ENCODE data around the gene ABCD1.

Gene ABCD1

DNA sequence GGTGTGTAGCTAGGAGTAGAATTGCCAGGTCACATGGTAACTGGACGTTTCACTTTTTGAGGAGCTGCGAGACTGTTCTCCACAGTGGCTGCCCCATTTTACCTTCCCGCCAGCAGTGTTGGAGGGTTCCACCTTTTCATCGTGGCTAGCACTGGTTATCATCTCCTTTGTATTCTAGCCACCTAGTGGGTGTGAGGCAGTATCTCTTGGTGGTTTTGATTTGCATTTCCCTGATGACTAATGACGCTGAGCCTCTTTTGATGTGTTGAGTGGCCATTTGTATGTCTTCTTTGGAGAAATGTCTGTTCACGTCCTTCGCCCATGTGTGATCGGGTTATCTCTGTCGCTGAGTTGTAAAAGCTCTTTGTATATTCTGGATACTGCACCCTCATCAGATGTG lies 10.6 kb downstream of the ABCD1 start:
- no peak for DNase-seq (ENCODE audit: low read depth)
- TF ChIP-seq, protein P1, sequence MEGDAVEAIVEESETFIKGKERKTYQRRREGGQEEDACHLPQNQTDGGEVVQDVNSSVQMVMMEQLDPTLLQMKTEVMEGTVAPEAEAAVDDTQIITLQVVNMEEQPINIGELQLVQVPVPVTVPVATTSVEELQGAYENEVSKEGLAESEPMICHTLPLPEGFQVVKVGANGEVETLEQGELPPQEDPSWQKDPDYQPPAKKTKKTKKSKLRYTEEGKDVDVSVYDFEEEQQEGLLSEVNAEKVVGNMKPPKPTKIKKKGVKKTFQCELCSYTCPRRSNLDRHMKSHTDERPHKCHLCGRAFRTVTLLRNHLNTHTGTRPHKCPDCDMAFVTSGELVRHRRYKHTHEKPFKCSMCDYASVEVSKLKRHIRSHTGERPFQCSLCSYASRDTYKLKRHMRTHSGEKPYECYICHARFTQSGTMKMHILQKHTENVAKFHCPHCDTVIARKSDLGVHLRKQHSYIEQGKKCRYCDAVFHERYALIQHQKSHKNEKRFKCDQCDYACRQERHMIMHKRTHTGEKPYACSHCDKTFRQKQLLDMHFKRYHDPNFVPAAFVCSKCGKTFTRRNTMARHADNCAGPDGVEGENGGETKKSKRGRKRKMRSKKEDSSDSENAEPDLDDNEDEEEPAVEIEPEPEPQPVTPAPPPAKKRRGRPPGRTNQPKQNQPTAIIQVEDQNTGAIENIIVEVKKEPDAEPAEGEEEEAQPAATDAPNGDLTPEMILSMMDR (conservative IDR thresholded peaks at IDR 0.05; ENCODE audit: low read depth, low read length) = no peak
- H3K4me3 ChIP-seq (ENCODE audit: low read length) = no peak overlapping the region

DNA sequence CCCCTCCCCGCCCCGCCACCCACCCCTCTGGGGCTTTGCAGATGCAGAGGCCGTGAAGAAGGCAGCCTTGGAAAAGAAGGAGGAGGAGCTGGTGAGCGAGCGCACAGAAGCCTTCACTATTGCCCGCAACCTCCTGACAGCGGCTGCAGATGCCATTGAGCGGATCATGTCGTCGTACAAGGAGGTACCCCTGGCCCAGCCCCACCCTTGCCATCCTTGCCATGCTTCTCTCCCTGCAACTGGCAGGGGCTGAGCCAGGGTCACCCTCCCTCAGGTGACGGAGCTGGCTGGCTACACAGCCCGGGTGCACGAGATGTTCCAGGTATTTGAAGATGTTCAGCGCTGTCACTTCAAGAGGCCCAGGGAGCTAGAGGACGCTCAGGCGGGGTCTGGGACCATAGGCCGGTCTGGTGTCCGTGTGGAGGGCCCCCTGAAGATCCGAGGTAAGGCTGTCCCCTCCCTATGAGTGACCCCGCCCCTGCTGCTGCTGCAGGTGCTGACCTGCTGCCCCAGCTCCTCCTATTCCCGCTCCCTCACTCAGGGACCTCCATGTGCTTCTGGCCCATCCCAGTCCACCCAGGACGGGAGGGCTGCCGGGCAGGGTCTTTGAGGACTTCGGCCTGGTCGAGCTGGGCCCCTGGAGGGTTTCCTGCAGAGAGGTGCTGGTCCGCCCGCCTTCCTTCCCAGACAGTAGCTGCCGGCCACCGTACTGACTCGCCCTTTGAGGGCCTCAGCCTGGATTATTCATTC lies 11.6 kb downstream of the ABCD1 start:
- DNase-seq (ENCODE audit: low read depth) = no peak
- no peak overlapping the region for H3K4me3 ChIP-seq (ENCODE audit: low read length)
- TF ChIP-seq, protein P1 (conservative IDR thresholded peaks at IDR 0.05; ENCODE audit: low read depth, low read length) = no peak

DNA sequence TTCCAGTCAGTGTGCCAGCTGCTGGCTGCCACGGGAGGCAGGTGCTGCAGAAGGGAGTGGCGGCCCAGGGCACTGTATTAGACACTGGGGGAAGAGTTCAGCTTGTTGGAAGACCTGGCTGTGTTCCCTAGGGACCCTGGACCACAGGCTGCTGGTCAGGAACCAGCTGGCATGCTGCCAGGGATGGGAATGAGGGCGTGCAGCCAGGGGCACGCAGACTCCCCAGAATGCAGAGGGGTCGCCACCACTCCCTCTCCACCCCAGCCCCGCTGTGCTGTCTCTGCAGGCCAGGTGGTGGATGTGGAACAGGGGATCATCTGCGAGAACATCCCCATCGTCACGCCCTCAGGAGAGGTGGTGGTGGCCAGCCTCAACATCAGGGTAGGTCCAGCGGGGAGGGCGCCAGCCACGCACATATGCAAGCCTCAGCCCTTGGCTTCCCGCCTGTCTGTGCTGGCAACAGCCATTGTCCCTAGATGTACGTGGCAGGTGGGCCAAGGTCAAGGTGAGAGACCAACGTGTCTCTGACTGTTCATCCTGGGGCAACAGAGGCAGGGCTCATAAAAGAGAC lies 12.3 kb downstream of the ABCD1 start:
- TF ChIP-seq, protein P1 (conservative IDR thresholded peaks at IDR 0.05; ENCODE audit: low read depth, low read length) = no peak
- DNase-seq (ENCODE audit: low read depth) = no peak
- H3K4me3 ChIP-seq (ENCODE audit: low read length) = no peak overlapping the region

DNA sequence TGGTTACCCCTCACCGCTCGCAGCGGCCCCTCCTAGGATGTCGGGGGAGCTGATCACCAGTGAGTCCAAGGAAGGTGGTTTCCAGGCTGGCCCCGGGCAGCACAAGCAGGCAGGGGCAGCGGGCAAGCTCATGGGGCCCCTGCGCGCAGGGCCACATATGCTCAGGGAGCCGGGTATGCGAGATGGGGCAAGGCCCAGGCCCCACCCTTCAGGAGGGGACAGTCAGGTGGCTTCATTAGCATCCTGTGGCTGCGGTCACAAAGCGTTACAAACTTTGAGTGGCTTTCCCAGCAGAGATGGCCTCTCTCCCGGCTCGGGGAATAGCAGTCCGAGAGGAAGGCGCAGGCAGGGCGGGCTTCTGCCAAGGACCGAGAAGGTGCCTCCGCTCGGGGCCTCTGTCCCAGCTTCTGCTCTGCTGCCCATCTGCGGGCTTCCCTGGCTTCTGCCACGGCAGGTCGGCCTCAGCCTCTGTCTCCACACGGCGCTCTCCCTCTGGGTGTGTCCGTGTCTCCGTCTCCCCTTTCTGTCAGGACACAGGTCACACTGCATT lies 13.5 kb downstream of the ABCD1 start:
- no peak for DNase-seq (ENCODE audit: low read depth)
- H3K4me3 ChIP-seq (ENCODE audit: low read length) = no peak overlapping the region
- TF ChIP-seq, protein P1 (conservative IDR thresholded peaks at IDR 0.05; ENCODE audit: low read depth, low read length) = no peak

DNA sequence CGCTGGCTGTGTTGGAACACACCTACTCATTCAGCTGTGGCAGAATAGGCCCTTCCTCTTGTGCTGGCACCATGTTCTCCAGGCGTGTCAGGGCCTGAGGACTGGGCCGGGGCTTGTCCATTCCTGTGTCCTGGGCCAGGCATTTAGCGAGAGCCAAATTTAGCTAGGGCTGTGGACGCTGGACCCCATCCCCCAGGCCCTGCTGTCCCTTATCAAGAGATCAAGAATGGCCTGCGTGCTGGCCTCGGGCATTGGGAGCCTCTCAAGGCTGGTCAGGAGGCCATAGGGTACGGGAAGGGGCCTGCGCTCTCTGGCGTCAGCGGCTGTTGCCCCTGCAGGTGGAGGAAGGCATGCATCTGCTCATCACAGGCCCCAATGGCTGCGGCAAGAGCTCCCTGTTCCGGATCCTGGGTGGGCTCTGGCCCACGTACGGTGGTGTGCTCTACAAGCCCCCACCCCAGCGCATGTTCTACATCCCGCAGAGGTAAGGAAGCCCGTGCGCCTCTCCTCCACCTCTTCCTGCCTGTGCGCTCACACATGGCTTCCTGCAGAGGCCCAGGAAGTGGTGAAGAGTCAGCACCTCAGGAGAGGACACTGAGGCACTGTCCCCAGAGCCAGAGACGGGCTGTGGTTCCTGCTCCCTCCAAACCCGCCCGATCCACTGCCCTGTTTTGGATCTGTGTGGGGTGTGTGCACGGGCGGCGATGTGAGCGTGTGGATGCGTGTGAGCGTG lies 15.3 kb downstream of the ABCD1 start:
- no peak for DNase-seq (ENCODE audit: low read depth)
- TF ChIP-seq, protein P1 (conservative IDR thresholded peaks at IDR 0.05; ENCODE audit: low read depth, low read length) = no peak
- no peak overlapping the region for H3K4me3 ChIP-seq (ENCODE audit: low read length)

DNA sequence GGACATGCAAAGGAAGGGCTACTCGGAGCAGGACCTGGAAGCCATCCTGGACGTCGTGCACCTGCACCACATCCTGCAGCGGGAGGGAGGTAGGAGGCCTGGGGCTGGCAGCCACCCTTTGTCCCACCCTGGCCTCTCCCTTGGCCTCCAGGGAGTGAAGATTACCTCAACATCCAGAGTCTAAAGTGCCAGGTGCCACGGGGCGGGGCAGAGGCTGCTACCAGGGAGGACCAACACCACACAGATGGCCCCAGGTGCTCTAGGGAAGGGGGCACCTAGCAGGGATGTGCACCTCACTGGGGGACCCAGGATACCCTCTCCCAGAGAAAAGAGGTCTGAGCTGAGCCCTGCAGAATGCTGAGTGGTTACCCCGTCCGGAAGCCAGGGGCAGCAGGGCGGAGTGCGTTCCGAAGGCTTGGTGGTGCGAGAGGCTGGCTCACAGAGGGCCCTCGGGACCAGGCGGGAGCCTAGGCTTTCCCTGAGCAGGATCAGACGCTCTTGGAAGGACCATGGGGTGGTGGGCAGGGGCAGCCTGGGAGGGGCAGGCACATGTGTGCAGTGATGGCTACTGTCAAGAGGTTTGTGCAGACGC lies 16.1 kb downstream of the ABCD1 start:
- TF ChIP-seq, protein P1 (conservative IDR thresholded peaks at IDR 0.05; ENCODE audit: low read depth, low read length) = no peak
- DNase-seq (ENCODE audit: low read depth) = no peak
- no peak overlapping the region for H3K4me3 ChIP-seq (ENCODE audit: low read length)

All from retinal pigment epithelial cell (primary cell).